ENCODE results near the gene CMPK1.

CMPK1 gene

DNA sequence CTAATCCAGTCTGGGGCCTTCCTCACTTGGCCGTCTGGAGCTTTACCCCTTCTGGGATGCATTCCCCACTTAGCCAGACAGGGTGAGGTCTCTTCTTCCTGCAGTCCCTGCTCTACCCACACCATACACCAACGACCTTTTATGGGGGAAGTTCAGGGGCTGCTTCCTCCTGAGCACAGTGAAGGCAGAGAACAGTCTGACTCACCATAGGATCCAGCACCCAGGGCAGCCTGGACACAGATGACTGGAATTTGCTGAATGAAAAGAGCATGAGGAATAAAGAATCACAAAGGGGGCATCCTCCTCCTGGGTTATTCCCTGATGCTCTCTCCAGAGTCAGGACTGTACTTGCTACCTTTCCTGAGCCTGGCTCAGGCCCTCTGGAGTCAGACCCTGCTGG is 77.8 kb downstream of the CMPK1 start:
- H3K36me3 ChIP-seq (ENCODE audit: low read depth), result no peaks in the 10 kb centered on the region
- H3K27ac ChIP-seq (ENCODE audit: poor library complexity, severe bottlenecking), result no peak overlapping the region
- H3K9me3 ChIP-seq (ENCODE audit: severe bottlenecking), result no peaks in the 10 kb centered on the region
- no peak overlapping the region for H3K4me3 ChIP-seq (ENCODE audit: severe bottlenecking)
- DNase-seq (ENCODE audit: low spot score), result no peak
- no peak for ATAC-seq (ENCODE audit: low read depth)
- peaks cover 6% of the 10 kb centered on the region for H3K27me3 ChIP-seq (ENCODE audit: insufficient read depth, poor library complexity, severe bottlenecking)
- no peak for TF ChIP-seq CTCF (IDR thresholded peaks at IDR 0.05; ENCODE audit: poor library complexity, severe bottlenecking)
- peaks cover 22% of the 10 kb centered on the region for H3K4me1 ChIP-seq (ENCODE audit: insufficient read depth, poor library complexity, severe bottlenecking)

- no peak for ATAC-seq (ENCODE audit: low read depth)
- H3K4me3 ChIP-seq (ENCODE audit: severe bottlenecking), result no peak overlapping the region
These were observed 78.8 kb downstream of the CMPK1 start for GRCh38 chr1:47412437-47412836.

DNA sequence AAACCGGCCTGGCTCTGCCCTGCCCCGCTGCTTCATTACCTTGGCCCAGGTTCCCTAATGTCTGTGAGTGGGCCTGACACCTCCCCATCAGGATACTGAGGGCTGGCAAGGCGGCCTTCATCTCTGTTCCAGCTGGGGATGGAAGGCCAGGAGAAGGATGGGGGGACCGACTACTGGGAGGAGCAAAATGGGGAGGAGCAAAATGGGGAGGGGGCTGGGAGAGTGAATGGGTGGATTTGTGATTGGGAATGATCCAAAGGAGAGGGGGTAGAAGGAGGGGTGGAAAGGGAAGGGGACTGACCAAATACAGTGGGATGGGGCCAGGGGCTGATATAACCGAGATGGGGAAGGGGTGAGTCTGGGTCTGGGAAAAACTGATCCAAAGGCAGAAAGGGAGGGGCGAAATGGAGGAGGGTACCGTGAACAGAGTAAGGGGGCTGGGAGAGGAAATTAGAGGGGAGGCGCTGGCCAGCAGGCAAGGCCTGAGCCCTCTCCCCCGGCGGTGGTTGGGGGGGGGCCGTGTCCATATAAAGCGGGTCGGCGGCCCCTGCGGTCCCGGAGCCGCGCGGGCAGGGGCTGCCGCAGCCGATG is 82.2 kb downstream of the CMPK1 start, which contains the start of gene FOXE3:
Gene FOXE3, plus strand, starts transcription at position 558 of the 591 bp plus-strand sequence. Its CDS starts 31 bp downstream, at position 589.
- Histone ChIP-seq H3K27ac (ENCODE audit: poor library complexity, severe bottlenecking) (no peak within 1 kb of the TSS), H3K27me3 (ENCODE audit: insufficient read depth, poor library complexity, severe bottlenecking) (peaks cover 16% of the 10 kb centered on the region), H3K36me3 (ENCODE audit: low read depth) (no peaks in the 10 kb centered on the region), H3K9me3 (ENCODE audit: severe bottlenecking) (no peaks in the 10 kb centered on the region), H3K4me1 (ENCODE audit: insufficient read depth, poor library complexity, severe bottlenecking) (no peaks in the 10 kb centered on the region), H3K4me3 (ENCODE audit: severe bottlenecking) (peak within 1 kb of the TSS; percentile 20)
- DNase-seq (ENCODE audit: low spot score), result no peak
- ATAC-seq (ENCODE audit: low read depth), result no peak
- TF ChIP-seq CTCF (IDR thresholded peaks at IDR 0.05; ENCODE audit: poor library complexity, severe bottlenecking), result no peak

More at GRCh38 chr1:47412437-47412836, 78.8 kb downstream of the CMPK1 start:
- TF ChIP-seq CTCF (IDR thresholded peaks at IDR 0.05; ENCODE audit: poor library complexity, severe bottlenecking), result no peak
- H3K36me3 ChIP-seq (ENCODE audit: low read depth), result no peaks in the 10 kb centered on the region
- H3K4me1 ChIP-seq (ENCODE audit: insufficient read depth, poor library complexity, severe bottlenecking), result peaks cover 22% of the 10 kb centered on the region
- H3K27ac ChIP-seq (ENCODE audit: poor library complexity, severe bottlenecking), result no peak overlapping the region
- H3K9me3 ChIP-seq (ENCODE audit: severe bottlenecking), result no peaks in the 10 kb centered on the region
- no peak for DNase-seq (ENCODE audit: low spot score)
- H3K27me3 ChIP-seq (ENCODE audit: insufficient read depth, poor library complexity, severe bottlenecking), result peaks cover 12% of the 10 kb centered on the region

DNA sequence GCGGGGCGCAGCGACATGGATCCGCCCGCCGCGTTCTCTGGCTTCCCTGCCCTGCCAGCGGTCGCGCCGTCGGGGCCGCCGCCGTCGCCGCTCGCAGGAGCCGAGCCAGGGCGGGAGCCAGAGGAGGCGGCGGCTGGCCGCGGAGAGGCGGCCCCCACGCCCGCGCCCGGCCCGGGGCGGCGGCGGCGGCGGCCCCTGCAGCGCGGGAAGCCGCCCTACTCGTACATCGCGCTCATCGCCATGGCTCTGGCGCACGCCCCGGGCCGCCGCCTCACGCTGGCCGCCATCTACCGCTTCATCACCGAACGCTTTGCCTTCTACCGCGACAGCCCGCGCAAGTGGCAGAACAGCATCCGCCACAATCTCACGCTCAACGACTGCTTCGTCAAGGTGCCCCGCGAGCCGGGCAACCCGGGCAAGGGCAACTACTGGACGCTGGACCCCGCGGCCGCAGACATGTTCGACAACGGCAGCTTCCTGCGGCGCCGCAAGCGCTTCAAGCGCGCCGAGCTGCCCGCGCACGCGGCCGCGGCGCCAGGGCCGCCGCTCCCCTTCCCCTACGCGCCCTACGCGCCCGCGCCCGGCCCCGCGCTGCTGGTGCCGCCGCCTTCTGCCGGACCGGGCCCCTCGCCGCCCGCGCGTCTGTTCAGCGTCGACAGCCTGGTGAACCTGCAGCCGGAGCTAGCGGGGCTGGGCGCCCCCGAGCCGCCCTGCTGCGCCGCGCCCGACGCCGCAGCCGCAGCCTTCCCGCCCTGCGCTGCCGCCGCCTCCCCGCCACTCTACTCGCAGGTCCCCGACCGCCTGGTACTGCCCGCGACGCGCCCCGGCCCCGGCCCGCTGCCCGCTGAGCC is 83.0 kb downstream of the CMPK1 start:
- Histone ChIP-seq H3K27me3 (ENCODE audit: insufficient read depth, poor library complexity, severe bottlenecking) (peaks cover 16% of the 10 kb centered on the region), H3K4me3 (ENCODE audit: severe bottlenecking) (peak overlapping the region; percentile 20), H3K9me3 (ENCODE audit: severe bottlenecking) (no peaks in the 10 kb centered on the region)

More for the DNA sequence above, 83.0 kb downstream of the CMPK1 start:
- Histone ChIP-seq H3K4me1 (ENCODE audit: insufficient read depth, poor library complexity, severe bottlenecking) (no peaks in the 10 kb centered on the region), H3K27ac (ENCODE audit: poor library complexity, severe bottlenecking) (no peak overlapping the region), H3K36me3 (ENCODE audit: low read depth) (no peaks in the 10 kb centered on the region)
- peak; percentile 48 for ATAC-seq (ENCODE audit: low read depth)
- no peak for TF ChIP-seq CTCF (IDR thresholded peaks at IDR 0.05; ENCODE audit: poor library complexity, severe bottlenecking)
- DNase-seq (ENCODE audit: low spot score), result no peak

All from RWPE2 (cell line).